Liver (tissue), 9 donors: ENCODE data around the gene TRIM14. TPM values are rescaled to one million over a fixed set of nuclear protein-coding genes. Genes with fewer than 3 reads are reported as not detected.
A peak's percentile ranks its signal among the peaks of the same experiment; 100 is the strongest.

Source experiments
- DNase-seq: peaks from one replicate; pipeline ENCODE4 v3.0.0-alpha.2; 2017; ENCODE audit warnings: low spot score
- H3K27ac ChIP-seq, 2 donors: one replicate each; pipeline ENCODE4 v1.7.0; 2013; ENCODE audit warnings: inconsistent platforms in 2 of 2, low read length in 2 of 2, control low read depth in 1 of 2, low read depth in 1 of 2, mild to moderate bottlenecking in 1 of 2
- H3K27me3 ChIP-seq, 4 donors: one replicate each; pipeline versions ENCODE4 v1.6.1 to v1.7.0; 2013; ENCODE audit warnings: low read length in 3 of 4, inconsistent platforms in 1 of 4, mild to moderate bottlenecking in 1 of 4, moderate library complexity in 1 of 4; ENCODE audit not compliant: control insufficient read depth in 4 of 4, insufficient read depth in 4 of 4
- H3K36me3 ChIP-seq, 4 donors: one replicate each; pipeline versions ENCODE4 v1.6.1 to v1.7.0; 2013; ENCODE audit warnings: low read length in 3 of 4, mild to moderate bottlenecking in 3 of 4, low read depth in 1 of 4, moderate library complexity in 1 of 4; ENCODE audit not compliant: control insufficient read depth in 4 of 4, insufficient read depth in 3 of 4
- H3K4me1 ChIP-seq, 4 donors: one replicate each; pipeline versions ENCODE4 v1.6.1 to v1.7.0; 2013; ENCODE audit warnings: low read length in 3 of 4, mild to moderate bottlenecking in 3 of 4, moderate library complexity in 1 of 4; ENCODE audit not compliant: control insufficient read depth in 4 of 4, insufficient read depth in 4 of 4
- H3K4me3 ChIP-seq, 3 donors: one replicate each; pipeline versions ENCODE4 v1.6.1 to v1.7.0; 2013; ENCODE audit warnings: low read length in 3 of 3, control low read depth in 1 of 3, low read depth in 1 of 3, mild to moderate bottlenecking in 1 of 3
- H3K9ac ChIP-seq, 2 donors: one replicate each; pipeline ENCODE4 v1.7.0; 2013; ENCODE audit warnings: low read length in 2 of 2, mild to moderate bottlenecking in 2 of 2, moderate library complexity in 2 of 2, control low read depth in 1 of 2, low read depth in 1 of 2
- H3K9me3 ChIP-seq, 4 donors: one replicate each; pipeline versions ENCODE4 v1.6.1 to v1.7.0; 2013; ENCODE audit warnings: low read length in 3 of 4; ENCODE audit not compliant: control insufficient read depth in 4 of 4
- ATF3 ChIP-seq: IDR thresholded peaks from 2 replicates; pipeline ENCODE4 v1.6.1; 2016; ENCODE audit warnings: antibody characterized with exemption
- CTCF ChIP-seq: fragments of 150-350 bp; IDR thresholded peaks from 2 replicates; pipeline ENCODE4 v1.5.1; 2017; ENCODE audit warnings: improper control_type of control experiment, low read depth, low read length; ENCODE audit not compliant: missing input control
- EGR1 ChIP-seq, 2 donors: IDR thresholded peaks; 2 replicates each; pipeline ENCODE4 v1.6.1; 2016 to 2018; ENCODE audit warnings: antibody characterized with exemption in 2 of 2, low read depth in 2 of 2
- FOXA1 ChIP-seq: IDR thresholded peaks from 2 replicates; pipeline ENCODE4 v1.6.1; 2016; ENCODE audit warnings: antibody characterized with exemption
- FOXA2 ChIP-seq: IDR thresholded peaks from 2 replicates; pipeline ENCODE4 v1.6.1; 2016; ENCODE audit warnings: antibody characterized with exemption
- GABPA ChIP-seq, 2 donors: IDR thresholded peaks in 1 of 2; conservative IDR thresholded peaks in 1 of 2; 2 replicates each; pipeline ENCODE4 v1.6.1; 2016; ENCODE audit warnings: antibody characterized with exemption in 2 of 2, mild to moderate bottlenecking in 1 of 2, moderate library complexity in 1 of 2
- HNF4A ChIP-seq, 2 donors: conservative IDR thresholded peaks; 2 replicates each; pipeline ENCODE4 v1.6.1; 2016; ENCODE audit warnings: antibody characterized with exemption in 2 of 2, mild to moderate bottlenecking in 2 of 2
- HNF4G ChIP-seq: IDR thresholded peaks from 2 replicates; pipeline ENCODE4 v1.6.1; 2016; ENCODE audit warnings: antibody characterized with exemption
- JUND ChIP-seq, 2 donors: IDR thresholded peaks; 2 replicates each; pipeline ENCODE4 v1.6.1; 2016; ENCODE audit warnings: antibody characterized with exemption in 2 of 2
- MAX ChIP-seq: IDR thresholded peaks from 2 replicates; pipeline ENCODE4 v1.6.1; 2016; ENCODE audit warnings: antibody characterized with exemption
- NR2F2 ChIP-seq: IDR thresholded peaks from 2 replicates; pipeline ENCODE4 v1.6.1; 2016; ENCODE audit warnings: antibody characterized with exemption
- RAD21 ChIP-seq, 2 donors: IDR thresholded peaks; 2 replicates each; pipeline ENCODE4 v1.6.1; 2016; ENCODE audit warnings: antibody characterized with exemption in 2 of 2, mild to moderate bottlenecking in 2 of 2
- REST ChIP-seq: IDR thresholded peaks from 2 replicates; pipeline ENCODE4 v1.6.1; 2016; ENCODE audit warnings: antibody characterized with exemption, mild to moderate bottlenecking
- RXRA ChIP-seq, 2 donors: IDR thresholded peaks; 2 replicates each; pipeline ENCODE4 v1.6.1; 2017 to 2018; ENCODE audit warnings: antibody characterized with exemption in 2 of 2, mild to moderate bottlenecking in 1 of 2
- SP1 ChIP-seq: IDR thresholded peaks from 2 replicates; pipeline ENCODE4 v1.6.1; 2018; ENCODE audit warnings: antibody characterized with exemption, mild to moderate bottlenecking
- TAF1 ChIP-seq: conservative IDR thresholded peaks from 2 replicates; pipeline ENCODE4 v1.6.1; 2016; ENCODE audit warnings: antibody characterized with exemption, mild to moderate bottlenecking
- ZBTB33 ChIP-seq: IDR thresholded peaks from 2 replicates; pipeline ENCODE4 v1.6.1; 2016; ENCODE audit warnings: antibody characterized with exemption
- WGBS: extraction: QIAGEN DNeasy Blood & Tissue Kit; methylation state at CpG from one replicate; pipeline ENCODE4 v1.1.7; 2013; 5-methylcytosine and 5-hydroxymethylcytosine counted together
- polyA plus RNA-seq, 2 donors: library from polyadenylated mRNA; stranded (reverse) in 1 of 2; unstranded in 1 of 2; fragments of 200-250 nt in 1 of 2; fragments of >200 nt in 1 of 2; fragmentation: Nextera tagmentation in 1 of 2; extraction: Ambion mirVana in 1 of 2; gene quantifications; one replicate each; pipeline versions ENCODE4 v1.2.1 to v1.2.3, GENCODE V29; 2013 to 2015
- total RNA-seq, 2 donors: library from RNA; depleted of rRNA; stranded (reverse); fragments of >200 nt; gene quantifications; one replicate each; pipeline ENCODE4 v1.2.3, GENCODE V29; 2014
- donor health status: healthy.
- donor health status: healthy.
- donor health status: healthy.
- donor health status: healthy.
- donor health status: healthy.

Gene TRIM14
- total and polyA plus RNA-seq, 4 donors: 15.2 to 22.0 (median 17.8) TPM

- H3K4me1 ChIP-seq: peaks cover 16 to 30% (median 23%) of the 10 kb centered on the region in 4 donors
- DNase-seq: no peak
- H3K27me3 ChIP-seq: no peaks in the 10 kb centered on the region
- H3K27ac ChIP-seq: no peak overlapping the region
- no peak overlapping the region for H3K9ac ChIP-seq
- no peaks in the 10 kb centered on the region for H3K9me3 ChIP-seq
- no peak for TF ChIP-seq RAD21 (IDR thresholded peaks at IDR 0.05)
- no peak for TF ChIP-seq FOXA1
- TF ChIP-seq REST: no peak
- TF ChIP-seq NR2F2: no peak
- no peak for TF ChIP-seq ATF3
- TF ChIP-seq EGR1 (IDR thresholded peaks at IDR 0.05; ENCODE audit: low read depth in 2 of 2): no peak
- TF ChIP-seq FOXA2: no peak
- no peak for TF ChIP-seq JUND (IDR thresholded peaks at IDR 0.05)
- no peak for TF ChIP-seq RXRA (IDR thresholded peaks at IDR 0.05)
- no peak for TF ChIP-seq HNF4A (conservative IDR thresholded peaks at IDR 0.05)
- TF ChIP-seq GABPA (IDR thresholded peaks at IDR 0.05 in 1 of 2, conservative IDR thresholded peaks at IDR 0.05 in 1 of 2): no peak
- TF ChIP-seq ZBTB33: no peak
- TF ChIP-seq SP1: no peak
- TF ChIP-seq HNF4G: no peak
- no peak for TF ChIP-seq CTCF
- peaks cover 5 to 14% (median 9%) of the 10 kb centered on the region in 4 donors for H3K36me3 ChIP-seq
- 93% methylated on average over 3 of the region's 3 CpGs for WGBS
- no peak overlapping the region for H3K4me3 ChIP-seq
Observed at GRCh38 chr9:98084396-98084795, 34.6 kb downstream of the TRIM14 start.

GRCh38 chr9:98083566-98084183 is 35.3 kb downstream of the TRIM14 start:
- no peak for DNase-seq
- WGBS: 97% methylated on average over 7 of the region's 7 CpGs
- H3K27ac ChIP-seq: peak overlapping the region; percentile 62 to 63

More at GRCh38 chr9:98083566-98084183, 35.3 kb downstream of the TRIM14 start:
- Histone ChIP-seq H3K4me1 (peaks cover 16 to 30% (median 23%) of the 10 kb centered on the region in 4 donors), H3K36me3 (peaks cover 5 to 14% (median 11%) of the 10 kb centered on the region in 4 donors), H3K4me3 (no peak overlapping the region), H3K9ac (no peak overlapping the region), H3K27me3 (no peaks in the 10 kb centered on the region), H3K9me3 (no peaks in the 10 kb centered on the region)
- TF ChIP-seq EGR1 (IDR thresholded peaks at IDR 0.05; ENCODE audit: low read depth in 2 of 2) (no peak), FOXA2 (no peak), HNF4A (conservative IDR thresholded peaks at IDR 0.05) (no peak), FOXA1 (no peak), RXRA (IDR thresholded peaks at IDR 0.05) (no peak), TAF1 (no peak), HNF4G (no peak), MAX (no peak), SP1 (no peak), CTCF (no peak), ZBTB33 (no peak)
